Measurements from ENCODE around the gene PMFBP1. TPM values are rescaled to one million over a fixed set of nuclear protein-coding genes. Genes with fewer than 3 reads are reported as not detected.

The PMFBP1 gene
- total RNA-seq, 1 experiment from 2014 or later = 1.4 TPM

DNA sequence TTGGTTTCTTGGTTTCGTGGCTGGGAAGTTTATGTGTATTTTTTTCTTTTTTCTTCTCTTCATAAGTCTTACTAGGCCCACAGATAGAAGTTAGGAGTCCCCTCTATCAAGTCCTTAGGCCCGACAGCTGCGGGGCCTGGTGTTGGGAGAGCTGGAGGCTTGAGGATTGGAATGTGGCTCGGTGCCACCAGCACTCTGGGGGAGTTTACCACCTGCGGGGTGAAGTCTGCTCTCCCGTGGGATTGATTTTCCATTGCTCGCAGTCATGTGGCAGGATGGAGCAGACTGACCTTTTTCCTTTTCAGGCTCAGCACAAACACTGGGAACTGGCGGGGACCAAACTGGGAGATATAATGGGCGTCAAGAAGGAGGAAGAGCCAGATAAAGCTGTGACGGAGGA lies 70.8 kb downstream of the PMFBP1 start:
- peaks cover 82% of the 10 kb centered on the region for H3K36me3 Mint-ChIP-seq (ENCODE audit: insufficient read depth, unreplicated experiment)
- H3K27me3 Mint-ChIP-seq (ENCODE audit: insufficient read depth, unreplicated experiment) = no peaks in the 10 kb centered on the region
- no TSS peak for BruUV-seq (replicated peaks)
- no peak for TF ChIP-seq CTCF (IDR thresholded peaks at IDR 0.05; ENCODE audit: unreplicated experiment)
- ChIA-PET POLR2A (no interaction called here), CTCF (no interaction called here)
- H3K27ac Mint-ChIP-seq (ENCODE audit: low read depth, unreplicated experiment) = no peak overlapping the region
- intact Hi-C loops (cut with micrococcal nuclease) = no loop called here
- DNase-seq (ENCODE audit: unreplicated experiment) = no peak
- no peak overlapping the region for H3K4me3 Mint-ChIP-seq (ENCODE audit: unreplicated experiment)
- peaks cover 7% of the 10 kb centered on the region for H3K4me1 Mint-ChIP-seq (ENCODE audit: insufficient read depth, unreplicated experiment)
- no peaks in the 10 kb centered on the region for H3K9me3 Mint-ChIP-seq (ENCODE audit: unreplicated experiment)

- peak; percentile 59 for TF ChIP-seq CTCF (IDR thresholded peaks at IDR 0.05; ENCODE audit: unreplicated experiment)
- peaks cover 66% of the 10 kb centered on the region for H3K36me3 Mint-ChIP-seq (ENCODE audit: insufficient read depth, unreplicated experiment)
- ChIA-PET POLR2A (no interaction called here), CTCF (interaction anchor here (0.7 to 6.7 kb wide), 7 partner anchors 9 to 89 kb away, joined by 3 to 65 read pairs (median 4); partner anchors contain the start of gene HPR)
- no peak overlapping the region for H3K4me3 Mint-ChIP-seq (ENCODE audit: unreplicated experiment)
- H3K9me3 Mint-ChIP-seq (ENCODE audit: unreplicated experiment) = no peaks in the 10 kb centered on the region
- no TSS peak for BruUV-seq (replicated peaks)
- peak; percentile 61 for DNase-seq (ENCODE audit: unreplicated experiment)
- intact Hi-C loops (cut with micrococcal nuclease) = loop anchor here (1.0 to 10.0 kb wide), 2 partner anchors 33 to 205 kb away; partner anchors contain the start of gene IST1
- H3K27ac Mint-ChIP-seq (ENCODE audit: low read depth, unreplicated experiment) = no peak overlapping the region
- no peaks in the 10 kb centered on the region for H3K27me3 Mint-ChIP-seq (ENCODE audit: insufficient read depth, unreplicated experiment)
- H3K4me1 Mint-ChIP-seq (ENCODE audit: insufficient read depth, unreplicated experiment) = peaks cover 22% of the 10 kb centered on the region
Measured at GRCh38 chr16:72099377-72099818, 72.6 kb downstream of the PMFBP1 start.

- BruUV-seq (replicated peaks) = no TSS peak
Measured at GRCh38 chr16:72098936-72099335, 73.0 kb downstream of the PMFBP1 start.

DNA sequence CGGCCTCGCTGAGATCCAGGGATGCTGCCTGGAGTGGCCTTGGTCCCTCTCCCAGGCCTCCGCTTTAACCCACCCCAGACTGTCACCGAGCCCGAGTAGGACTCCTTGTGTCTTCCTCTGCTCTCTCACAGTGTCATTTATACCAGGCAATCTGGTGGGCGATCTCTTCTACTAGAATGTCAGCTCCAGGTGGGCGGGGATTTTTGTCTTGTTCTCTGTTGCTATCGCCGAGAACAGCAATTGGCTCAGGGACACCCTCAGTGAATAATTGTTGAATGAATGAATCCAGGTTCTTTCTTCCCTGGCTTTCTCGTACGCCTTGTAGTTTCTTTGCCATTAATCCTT lies 77.7 kb downstream of the PMFBP1 start:
- POLR2A ChIA-PET = interaction anchor here (0.6 to 2.6 kb wide), 14 partner anchors 10 to 632 kb away, joined by 3 to 11 read pairs (median 3); partner anchors contain the start of genes IST1, ZNF23 and ZNF821
- CTCF ChIA-PET = interaction anchor here (1.2 to 6.7 kb wide), 2 partner anchors 9 to 28 kb away, joined by 4 to 65 read pairs; partner anchors contain the start of gene HPR
- Mint-ChIP-seq H3K27ac (ENCODE audit: low read depth, unreplicated experiment) (peak overlapping the region; percentile 93), H3K36me3 (ENCODE audit: insufficient read depth, unreplicated experiment) (peaks cover 39% of the 10 kb centered on the region), H3K9me3 (ENCODE audit: unreplicated experiment) (no peaks in the 10 kb centered on the region), H3K4me3 (ENCODE audit: unreplicated experiment) (peak overlapping the region; percentile 99), H3K27me3 (ENCODE audit: insufficient read depth, unreplicated experiment) (no peaks in the 10 kb centered on the region), H3K4me1 (ENCODE audit: insufficient read depth, unreplicated experiment) (peaks cover 38% of the 10 kb centered on the region)
- TF ChIP-seq CTCF (IDR thresholded peaks at IDR 0.05; ENCODE audit: unreplicated experiment) = no peak
- BruUV-seq (replicated peaks) = no TSS peak
- DNase-seq (ENCODE audit: unreplicated experiment) = peak; percentile 14
- intact Hi-C loops (cut with micrococcal nuclease) = loop anchor here (10.0 kb wide), 1 partner anchor 199 kb away; the partner anchor contains the start of gene IST1

More at GRCh38 chr16:72098936-72099335, 73.0 kb downstream of the PMFBP1 start:
- ChIA-PET POLR2A (no interaction called here), CTCF (interaction anchor here (1.3 to 6.7 kb wide), 3 partner anchors 9 to 84 kb away, joined by 3 to 65 read pairs (median 6); partner anchors contain the start of gene HPR)
- no peak overlapping the region for H3K27ac Mint-ChIP-seq (ENCODE audit: low read depth, unreplicated experiment)
- intact Hi-C loops (cut with micrococcal nuclease) = loop anchor here (1.0 to 10.0 kb wide), 2 partner anchors 33 to 204 kb away; partner anchors contain the start of gene IST1
- H3K9me3 Mint-ChIP-seq (ENCODE audit: unreplicated experiment) = no peaks in the 10 kb centered on the region
- no peak for TF ChIP-seq CTCF (IDR thresholded peaks at IDR 0.05; ENCODE audit: unreplicated experiment)
- H3K4me3 Mint-ChIP-seq (ENCODE audit: unreplicated experiment) = no peak overlapping the region
- peaks cover 61% of the 10 kb centered on the region for H3K36me3 Mint-ChIP-seq (ENCODE audit: insufficient read depth, unreplicated experiment)
- DNase-seq (ENCODE audit: unreplicated experiment) = no peak
- no peaks in the 10 kb centered on the region for H3K27me3 Mint-ChIP-seq (ENCODE audit: insufficient read depth, unreplicated experiment)
- H3K4me1 Mint-ChIP-seq (ENCODE audit: insufficient read depth, unreplicated experiment) = peaks cover 22% of the 10 kb centered on the region

All from MCF 10A (cell line).